Measurements from ENCODE around the gene SNAI3.

- no peak for TF ChIP-seq CTCF (IDR thresholded peaks at IDR 0.05 in 8 of 11, conservative IDR thresholded peaks at IDR 0.05 in 3 of 11)
- TF ChIP-seq POLR2AphosphoS5 (IDR thresholded peaks at IDR 0.05), result no peak
- no peak for TF ChIP-seq POLR2A (IDR thresholded peaks at IDR 0.05)
These were observed 27.6 kb downstream of the SNAI3 start for GRCh38 chr16:88658714-88659113.

All from spleen (tissue), 7 donors.